GM19193 (cell line): ENCODE results near the gene CLEC1B.

Source experiments
- POLR2A ChIP-seq: IDR thresholded peaks from 4 replicates; pipeline ENCODE4 v1.6.1; 2011; ENCODE audit not compliant: insufficient read depth, insufficient read length; ENCODE audit errors: extremely low read depth

CLEC1B gene

GRCh38 chr12:9944391-9944790 is 54.5 kb downstream of the CLEC1B start:
- TF ChIP-seq POLR2A = no peak

DNA sequence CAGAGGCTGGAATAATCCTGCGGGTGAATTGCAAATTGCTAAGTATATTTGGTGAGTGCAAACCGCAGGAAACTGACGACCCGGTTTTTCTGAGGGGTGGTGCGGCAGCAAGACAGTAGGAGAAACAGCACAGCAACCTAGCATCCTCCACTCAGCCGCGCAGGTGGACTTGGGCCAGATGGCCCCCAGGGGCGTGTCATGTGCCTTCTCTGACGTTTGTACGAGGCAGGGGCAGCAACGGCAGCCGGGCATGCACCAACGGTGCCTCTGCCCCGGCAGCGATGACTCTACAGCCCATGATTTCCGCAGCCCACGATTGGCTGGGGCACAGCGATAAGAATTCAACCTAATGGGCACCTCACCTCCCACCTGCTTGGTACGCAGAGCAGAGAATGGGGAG is 55.7 kb downstream of the CLEC1B start:
- no peak for TF ChIP-seq POLR2A
